ENCODE data around the gene RAB11B.
"Not testable (repeated sequence)": the region's sequence is repeated elsewhere in the genome, so short reads cannot be mapped to it uniquely, and the experiment has no call there.

RAB11B gene

DNA sequence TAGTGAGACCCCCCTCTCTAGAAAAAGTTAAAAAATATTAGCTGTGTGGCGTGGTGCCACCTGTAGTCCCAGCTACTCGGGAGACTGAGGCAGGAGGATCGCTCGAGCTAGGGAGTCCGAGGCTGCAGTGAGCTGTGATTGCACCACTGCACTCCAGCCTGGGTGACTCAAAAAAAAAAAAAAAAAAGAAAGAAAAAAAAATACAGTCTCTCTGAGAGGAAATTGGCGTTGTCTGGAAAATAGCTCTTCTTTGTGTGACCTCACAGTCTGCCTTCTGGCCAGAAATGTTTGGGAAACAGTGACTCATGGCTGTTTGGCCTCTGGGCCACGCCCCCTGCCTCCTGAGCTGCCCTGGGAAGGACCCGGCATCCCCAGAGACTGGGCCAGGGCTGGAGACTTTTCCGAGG is 33.7 kb downstream of the RAB11B start:
- H3K4me3 Mint-ChIP-seq = no peak overlapping the region

DNA sequence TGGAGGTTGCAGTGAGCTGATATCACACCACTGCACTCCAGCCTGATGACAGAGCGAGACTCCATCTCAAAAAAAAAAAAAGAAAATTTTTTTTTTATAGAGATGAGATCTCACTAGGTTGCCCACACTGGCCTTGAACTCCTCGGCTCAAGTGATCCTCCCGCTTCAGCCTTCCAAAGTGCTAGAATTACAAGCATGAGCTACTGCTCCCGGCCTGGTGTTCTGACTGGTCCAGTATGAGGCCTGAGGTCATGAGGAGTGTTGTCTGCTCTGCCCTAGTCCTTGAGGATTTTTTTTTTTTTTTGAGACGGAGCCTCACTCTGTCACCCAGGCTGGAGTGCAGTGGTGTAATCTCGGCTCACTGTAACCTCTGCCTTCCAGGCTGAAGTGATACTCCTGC is 35.2 kb downstream of the RAB11B start:
- not testable (repeated sequence) for H3K4me3 Mint-ChIP-seq; H3K9me3 Mint-ChIP-seq; H3K4me1 Mint-ChIP-seq (ENCODE audit: low read depth); DNase-seq; H3K27me3 Mint-ChIP-seq; H3K27ac Mint-ChIP-seq
- H3K36me3 Mint-ChIP-seq (ENCODE audit: low read depth) = peaks cover 15% of the 10 kb centered on the region

More for the DNA sequence above, 33.7 kb downstream of the RAB11B start:
- H3K36me3 Mint-ChIP-seq (ENCODE audit: low read depth) = peaks cover 13% of the 10 kb centered on the region
- H3K27me3 Mint-ChIP-seq = no peaks in the 10 kb centered on the region
- no peaks in the 10 kb centered on the region for H3K9me3 Mint-ChIP-seq
- no peaks in the 10 kb centered on the region for H3K4me1 Mint-ChIP-seq (ENCODE audit: low read depth)
- no peak overlapping the region for H3K27ac Mint-ChIP-seq
- no peak for DNase-seq

DNA sequence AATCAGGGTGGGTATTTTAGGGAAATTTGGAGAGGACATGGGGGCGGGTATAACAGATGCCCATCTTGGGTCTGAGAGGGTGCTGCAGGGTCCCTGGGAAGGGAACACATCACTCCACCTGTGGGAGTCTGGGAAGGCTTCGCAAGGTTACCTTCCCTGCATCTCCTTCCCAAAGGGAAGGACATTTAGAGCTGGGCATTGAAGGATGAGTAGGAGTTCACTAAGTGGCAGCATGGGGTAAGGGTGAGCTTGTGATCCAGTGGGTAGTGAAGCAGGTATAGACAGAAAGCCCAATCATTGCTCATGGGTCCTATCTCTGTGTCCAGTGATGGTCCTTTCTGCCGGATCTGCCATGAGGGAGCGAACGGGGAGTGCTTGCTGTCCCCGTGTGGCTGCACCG is 36.1 kb downstream of the RAB11B start:
- Mint-ChIP-seq H3K27me3 (no peaks in the 10 kb centered on the region), H3K4me1 (ENCODE audit: low read depth) (no peaks in the 10 kb centered on the region), H3K36me3 (ENCODE audit: low read depth) (peaks cover 15% of the 10 kb centered on the region), H3K27ac (no peak overlapping the region), H3K4me3 (no peak overlapping the region), H3K9me3 (no peaks in the 10 kb centered on the region)
- DNase-seq = no peak

DNA sequence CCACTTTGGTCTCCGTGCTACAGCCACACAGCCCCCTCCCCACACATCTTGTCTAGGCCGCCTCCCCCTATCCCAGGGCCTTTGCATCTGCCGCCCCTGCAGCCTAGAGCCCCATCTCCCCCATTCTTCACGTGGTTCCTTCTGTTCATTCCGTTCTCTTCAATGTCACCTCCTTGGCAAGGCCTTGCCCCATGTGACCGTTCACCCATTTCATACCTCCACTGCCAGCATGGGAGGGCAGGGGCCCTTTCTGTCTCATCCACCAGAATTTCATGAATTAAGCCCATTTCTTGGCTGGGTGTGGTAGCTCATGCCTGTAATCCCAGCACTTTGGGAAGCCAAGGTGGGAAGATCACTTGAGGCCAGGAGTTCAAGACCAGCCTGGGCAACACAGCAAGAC is 38.9 kb downstream of the RAB11B start:
- Mint-ChIP-seq H3K27me3 (no peaks in the 10 kb centered on the region), H3K9me3 (no peaks in the 10 kb centered on the region), H3K4me1 (ENCODE audit: low read depth) (no peaks in the 10 kb centered on the region), H3K4me3 (no peak overlapping the region), H3K36me3 (ENCODE audit: low read depth) (peaks cover 10% of the 10 kb centered on the region), H3K27ac (no peak overlapping the region)
- DNase-seq = no peak

DNA sequence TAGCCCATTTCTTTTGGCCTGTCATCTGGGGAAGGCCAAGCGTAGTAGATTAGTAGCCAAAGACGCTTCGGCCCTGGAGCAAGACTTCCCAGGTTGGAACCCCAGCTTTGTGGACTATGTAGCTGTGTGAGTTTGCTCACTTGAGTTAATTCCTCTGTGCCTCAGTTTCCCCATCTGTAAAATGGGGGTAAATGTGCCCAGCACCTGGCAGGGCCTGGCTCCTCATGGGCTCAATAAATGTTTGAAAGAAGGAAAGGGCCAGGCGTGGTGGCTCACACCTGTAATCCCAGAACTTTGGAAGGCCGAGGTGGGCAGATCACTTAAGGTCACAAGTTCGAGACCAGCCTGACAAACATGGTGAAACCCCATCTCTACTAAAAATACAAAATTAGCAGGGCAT is 39.7 kb downstream of the RAB11B start:
- H3K4me1 Mint-ChIP-seq (ENCODE audit: low read depth) = no peaks in the 10 kb centered on the region
- H3K36me3 Mint-ChIP-seq (ENCODE audit: low read depth) = peaks cover 10% of the 10 kb centered on the region
- no peak for DNase-seq
- H3K27ac Mint-ChIP-seq = no peak overlapping the region
- no peak overlapping the region for H3K4me3 Mint-ChIP-seq
- no peaks in the 10 kb centered on the region for H3K27me3 Mint-ChIP-seq
- H3K9me3 Mint-ChIP-seq = no peaks in the 10 kb centered on the region

DNA sequence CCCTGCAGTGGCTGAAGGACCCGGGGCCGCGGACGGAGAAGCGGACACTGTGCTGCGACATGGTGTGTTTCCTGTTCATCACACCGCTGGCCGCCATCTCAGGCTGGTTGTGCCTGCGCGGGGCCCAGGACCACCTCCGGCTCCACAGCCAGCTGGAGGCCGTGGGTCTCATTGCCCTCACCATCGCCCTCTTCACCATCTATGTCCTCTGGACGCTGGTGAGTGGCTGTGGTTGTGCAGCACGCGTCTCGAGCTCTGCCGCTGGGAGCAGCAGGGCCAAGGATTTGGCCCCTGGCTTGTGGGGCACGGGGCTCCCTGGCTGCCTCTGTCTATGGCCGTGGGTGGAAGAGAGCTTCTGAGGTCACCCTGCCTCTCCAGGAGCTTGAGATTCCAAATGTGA is 40.5 kb downstream of the RAB11B start:
- Mint-ChIP-seq H3K4me1 (ENCODE audit: low read depth) (no peaks in the 10 kb centered on the region), H3K27me3 (no peaks in the 10 kb centered on the region), H3K9me3 (no peaks in the 10 kb centered on the region), H3K27ac (no peak overlapping the region), H3K4me3 (no peak overlapping the region), H3K36me3 (ENCODE audit: low read depth) (peaks cover 10% of the 10 kb centered on the region)
- no peak for DNase-seq

DNA sequence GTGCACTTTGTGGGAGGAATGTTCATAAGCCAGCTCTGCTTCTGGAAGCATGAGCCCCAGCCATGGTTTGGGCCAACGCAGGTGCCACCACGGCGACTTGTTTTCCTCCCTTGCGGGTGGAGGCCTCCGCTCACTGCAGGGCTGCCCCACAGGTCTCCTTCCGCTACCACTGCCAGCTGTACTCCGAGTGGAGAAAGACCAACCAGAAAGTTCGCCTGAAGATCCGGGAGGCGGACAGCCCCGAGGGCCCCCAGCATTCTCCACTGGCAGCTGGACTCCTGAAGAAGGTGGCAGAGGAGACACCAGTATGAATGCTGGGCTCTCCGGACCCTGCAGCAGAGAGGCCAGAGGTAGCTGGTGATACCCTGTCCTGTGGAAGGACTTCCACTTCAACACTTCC is 48.1 kb downstream of the RAB11B start:
- peaks cover 10% of the 10 kb centered on the region for H3K36me3 Mint-ChIP-seq (ENCODE audit: low read depth)
- no peak for DNase-seq
- no peak overlapping the region for H3K4me3 Mint-ChIP-seq
- no peak overlapping the region for H3K27ac Mint-ChIP-seq
- peaks cover 3% of the 10 kb centered on the region for H3K4me1 Mint-ChIP-seq (ENCODE audit: low read depth)
- H3K9me3 Mint-ChIP-seq = no peaks in the 10 kb centered on the region
- no peaks in the 10 kb centered on the region for H3K27me3 Mint-ChIP-seq

DNA sequence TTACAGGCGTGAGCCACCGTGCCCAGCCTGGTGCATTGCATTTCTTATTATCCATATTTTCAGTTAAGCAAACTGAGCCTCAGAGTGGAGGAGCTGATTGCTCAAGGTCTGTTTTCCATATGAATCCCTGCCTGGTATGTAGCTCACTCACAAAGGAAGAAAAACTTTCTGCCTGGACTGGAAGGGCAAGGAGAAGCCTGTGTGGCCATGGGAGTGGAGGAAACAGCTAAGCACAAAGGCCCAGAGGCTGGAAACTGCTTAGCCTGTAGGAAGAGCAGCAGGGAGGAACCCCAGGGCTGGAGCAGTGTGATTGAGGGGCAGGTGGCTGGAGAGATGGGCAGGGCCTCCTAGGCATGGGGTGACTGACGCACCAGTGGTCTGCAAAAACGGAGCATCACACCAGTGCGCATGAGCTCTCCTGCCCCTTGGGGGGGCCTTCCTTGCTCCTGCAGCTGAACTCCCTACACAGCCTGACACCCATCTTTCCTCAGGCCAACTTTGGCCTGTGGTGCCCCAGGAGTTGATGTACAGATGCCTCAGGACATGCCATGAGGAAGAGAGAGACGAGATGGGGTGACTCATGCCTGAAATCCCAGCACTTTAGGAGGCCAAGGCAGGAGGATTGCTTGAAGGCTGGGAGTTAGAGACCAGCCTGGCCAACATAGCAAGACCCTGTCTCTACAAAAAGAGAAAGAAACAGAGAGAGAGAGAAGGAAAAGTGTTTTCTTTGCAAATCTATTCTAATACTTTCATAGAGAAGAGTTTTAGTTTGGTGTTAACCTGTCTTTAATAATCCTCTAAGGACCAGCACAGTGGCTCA is 51.8 kb downstream of the RAB11B start:
- Mint-ChIP-seq H3K36me3 (ENCODE audit: low read depth) (peaks cover 30% of the 10 kb centered on the region), H3K27ac (no peak overlapping the region), H3K9me3 (no peaks in the 10 kb centered on the region), H3K27me3 (no peaks in the 10 kb centered on the region), H3K4me1 (ENCODE audit: low read depth) (peaks cover 16% of the 10 kb centered on the region), H3K4me3 (peak overlapping the region; percentile 18)
- no peak for DNase-seq

DNA sequence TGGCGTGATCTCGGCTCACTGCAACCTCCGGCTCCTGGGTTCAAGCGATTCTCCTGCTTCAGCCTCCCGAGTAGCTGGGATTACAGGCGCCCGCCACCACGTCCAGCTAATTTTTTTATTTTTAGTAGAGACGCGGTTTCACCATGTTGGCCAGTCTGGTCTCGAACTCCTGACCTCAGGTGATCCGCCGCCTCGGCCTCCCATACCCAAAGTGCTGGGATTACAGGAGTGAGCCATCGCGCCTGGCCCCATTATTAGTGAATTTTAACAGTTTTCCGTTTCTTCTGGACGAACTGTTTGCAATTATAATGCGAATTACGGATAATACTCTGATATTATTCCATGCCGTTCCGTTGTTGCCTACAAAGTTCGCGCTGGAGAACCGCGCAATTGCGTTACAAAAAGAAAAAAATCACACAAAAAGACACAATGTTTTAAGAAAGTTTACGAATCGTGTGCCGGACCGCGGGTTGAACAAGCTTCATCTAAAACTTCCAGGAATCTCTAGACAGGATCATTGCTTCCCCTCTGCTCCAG is 54.0 kb downstream of the RAB11B start:
- peak overlapping the region; percentile 99 for H3K27ac Mint-ChIP-seq
- not testable (repeated sequence) for DNase-seq, H3K27me3 Mint-ChIP-seq, H3K9me3 Mint-ChIP-seq
- H3K4me3 Mint-ChIP-seq = peak overlapping the region; percentile 95
- H3K4me1 Mint-ChIP-seq (ENCODE audit: low read depth) = peaks cover 35% of the 10 kb centered on the region
- peaks cover 38% of the 10 kb centered on the region for H3K36me3 Mint-ChIP-seq (ENCODE audit: low read depth)

DNA sequence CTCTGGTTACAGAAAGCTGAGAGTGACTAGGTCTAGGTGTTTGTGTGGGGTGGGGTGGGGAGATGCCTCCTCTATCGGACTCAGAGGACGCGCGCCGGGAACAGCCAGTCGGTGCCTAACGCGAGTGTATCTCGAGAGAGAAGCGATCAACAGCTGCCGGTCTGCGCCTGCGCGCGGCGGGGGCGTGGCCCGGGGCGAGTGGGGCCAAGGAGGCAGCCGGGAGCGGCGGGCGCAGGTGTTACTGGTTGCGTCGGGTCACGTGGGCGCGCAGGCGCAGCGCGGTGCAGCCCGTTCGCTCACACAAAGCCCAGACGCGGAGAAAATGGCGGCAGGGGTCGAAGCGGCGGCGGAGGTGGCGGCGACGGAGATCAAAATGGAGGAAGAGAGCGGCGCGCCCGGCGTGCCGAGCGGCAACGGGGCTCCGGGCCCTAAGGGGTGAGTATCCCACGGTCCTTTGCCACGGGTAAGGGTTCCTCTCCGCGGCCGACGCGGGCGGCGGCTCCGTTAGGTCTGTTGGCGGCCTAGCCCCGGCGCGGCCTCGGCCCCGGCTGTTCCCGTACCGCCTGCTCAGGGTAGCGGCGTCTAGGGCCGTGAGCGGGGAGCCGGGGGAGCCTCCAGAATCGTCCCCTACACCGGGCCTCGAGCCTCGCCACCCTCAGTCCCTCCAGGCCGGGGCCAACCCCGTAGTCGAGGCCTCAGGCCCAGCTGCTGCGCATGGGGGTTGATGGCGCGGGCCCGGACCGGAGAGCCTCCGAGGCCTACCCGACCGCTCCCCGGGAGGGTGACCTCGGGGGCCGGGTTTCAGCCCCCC is 54.7 kb downstream of the RAB11B start, which contains the start of gene HNRNPM:
HNRNPM (plus strand) TSS at position 299 of the 811 bp plus-strand sequence; CDS start at position 323, 24 bp downstream.
- Mint-ChIP-seq H3K27me3 (no peaks in the 10 kb centered on the region), H3K27ac (peak within 1 kb of the TSS; percentile 99), H3K4me1 (ENCODE audit: low read depth) (peaks cover 39% of the 10 kb centered on the region), H3K36me3 (ENCODE audit: low read depth) (peaks cover 42% of the 10 kb centered on the region), H3K4me3 (peak within 1 kb of the TSS; percentile 95), H3K9me3 (no peaks in the 10 kb centered on the region)
- peak; percentile 100 for DNase-seq

DNA sequence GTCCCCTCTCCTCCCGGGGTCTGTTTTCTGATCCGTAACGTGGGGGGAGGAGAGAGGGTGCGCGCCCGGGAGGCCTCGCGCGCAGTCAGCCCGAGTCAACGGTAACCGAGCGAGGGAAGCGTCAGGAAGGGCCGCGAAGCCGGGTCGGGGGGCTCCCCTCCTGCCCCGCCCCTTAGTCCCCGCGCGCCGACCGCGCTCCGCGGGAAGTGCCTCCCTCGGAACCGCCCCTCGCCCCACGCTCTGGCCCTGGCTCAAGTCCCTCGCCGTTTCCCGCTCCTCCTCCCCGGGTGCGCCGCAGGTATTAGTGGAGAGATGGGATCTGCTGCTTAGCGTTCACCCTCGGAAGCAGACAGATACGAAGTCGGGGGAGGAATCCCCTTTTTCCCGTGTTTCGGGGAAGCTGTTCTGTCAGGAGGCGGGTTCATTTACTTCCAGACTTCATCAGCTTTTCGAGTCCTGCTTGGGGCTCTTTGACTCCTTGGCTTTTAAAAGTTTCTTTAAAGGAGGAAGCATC is 55.4 kb downstream of the RAB11B start:
- peak overlapping the region; percentile 95 for H3K4me3 Mint-ChIP-seq
- H3K27ac Mint-ChIP-seq = peak overlapping the region; percentile 93
- peaks cover 44% of the 10 kb centered on the region for H3K4me1 Mint-ChIP-seq (ENCODE audit: low read depth)
- H3K36me3 Mint-ChIP-seq (ENCODE audit: low read depth) = peaks cover 47% of the 10 kb centered on the region
- no peaks in the 10 kb centered on the region for H3K27me3 Mint-ChIP-seq
- H3K9me3 Mint-ChIP-seq = no peaks in the 10 kb centered on the region
- peak; percentile 65 for DNase-seq

DNA sequence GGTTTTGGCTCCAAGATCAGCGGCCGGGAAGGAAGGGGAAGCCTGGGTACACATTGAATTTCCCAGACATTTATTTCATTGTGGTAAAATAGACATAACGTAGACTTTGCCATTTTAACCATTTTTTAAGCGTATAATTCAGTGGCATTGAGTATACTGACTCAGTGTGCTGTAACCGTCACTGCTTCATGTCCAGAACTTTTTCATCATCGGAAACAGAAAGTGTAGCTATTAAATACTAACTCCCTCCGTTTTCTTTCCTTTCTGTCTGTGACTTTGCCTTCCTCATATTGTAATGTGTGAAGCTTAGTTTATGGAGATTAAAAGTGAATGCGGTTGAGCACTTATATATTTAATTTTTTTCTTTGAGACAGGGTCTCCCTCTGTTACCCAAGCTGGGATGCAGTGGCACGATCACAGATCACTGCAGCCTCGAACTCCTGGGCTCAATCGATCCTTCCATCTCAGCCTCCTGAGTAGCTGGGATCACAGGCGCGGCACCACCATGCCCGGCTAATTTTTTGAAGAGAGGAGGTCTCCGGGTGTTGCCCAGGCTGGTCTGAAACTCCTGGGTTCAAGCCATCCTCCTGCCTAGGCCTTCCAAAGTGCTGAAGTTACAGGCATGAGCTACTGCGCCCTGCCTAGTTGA is 56.0 kb downstream of the RAB11B start:
- no peak for DNase-seq
- Mint-ChIP-seq H3K27me3 (no peaks in the 10 kb centered on the region), H3K27ac (peak overlapping the region; percentile 93), H3K36me3 (ENCODE audit: low read depth) (peaks cover 49% of the 10 kb centered on the region), H3K9me3 (no peaks in the 10 kb centered on the region), H3K4me3 (peak overlapping the region; percentile 95), H3K4me1 (ENCODE audit: low read depth) (peaks cover 48% of the 10 kb centered on the region)

DNA sequence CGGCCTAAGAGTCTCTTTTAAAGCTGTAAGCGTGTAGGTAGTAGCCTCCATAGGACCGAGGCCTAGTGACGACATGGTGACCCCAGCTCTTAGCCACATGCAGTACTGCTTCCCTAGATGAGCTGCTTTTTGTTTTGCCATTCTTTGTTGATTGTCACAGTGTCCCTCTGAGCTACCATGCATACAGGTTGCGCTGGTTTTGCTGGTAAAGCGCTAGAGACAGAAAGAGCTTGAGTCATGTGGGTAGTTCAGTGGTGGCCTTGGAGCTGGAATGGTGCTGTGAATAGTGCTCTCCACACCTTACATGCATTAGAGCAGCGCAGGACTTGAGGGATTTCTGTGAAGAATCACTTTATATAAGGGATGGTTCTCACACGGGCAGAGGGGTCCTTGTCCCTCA is 59.7 kb downstream of the RAB11B start:
- Mint-ChIP-seq H3K27ac (peak overlapping the region; percentile 74), H3K27me3 (no peaks in the 10 kb centered on the region), H3K4me3 (peak overlapping the region; percentile 23), H3K4me1 (ENCODE audit: low read depth) (peaks cover 79% of the 10 kb centered on the region), H3K9me3 (no peaks in the 10 kb centered on the region), H3K36me3 (ENCODE audit: low read depth) (peaks cover 80% of the 10 kb centered on the region)
- DNase-seq = no peak

DNA sequence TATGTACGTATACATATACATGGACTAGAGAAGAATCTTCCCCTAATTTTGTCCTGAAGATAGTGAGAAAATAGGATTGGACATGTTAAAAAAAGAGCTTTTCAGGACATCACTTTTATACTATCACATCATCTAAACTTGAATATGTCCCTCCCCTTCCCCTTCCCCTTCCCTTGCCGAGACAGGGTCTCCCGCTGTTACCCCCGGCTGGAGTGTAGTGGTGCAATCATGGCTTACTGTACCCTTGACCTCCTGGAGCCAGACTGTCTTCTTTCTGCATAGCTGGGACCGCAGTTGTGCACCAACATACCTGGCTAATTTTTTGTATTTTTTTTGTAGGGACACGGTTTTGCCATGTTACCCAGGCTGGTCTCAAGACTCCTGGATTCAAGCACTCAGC is 61.2 kb downstream of the RAB11B start:
- no peak for DNase-seq
- Mint-ChIP-seq H3K27me3 (no peaks in the 10 kb centered on the region), H3K4me3 (peak overlapping the region; percentile 32), H3K4me1 (ENCODE audit: low read depth) (peaks cover 88% of the 10 kb centered on the region), H3K36me3 (ENCODE audit: low read depth) (peaks cover 85% of the 10 kb centered on the region), H3K27ac (peak overlapping the region; percentile 82), H3K9me3 (no peaks in the 10 kb centered on the region)
